Measurements from ENCODE around the gene EPHA2.

Gene EPHA2

GRCh38 chr1:16145662-16146278, 10.1 kb downstream of the EPHA2 start:
- no peak overlapping the region for H3K4me3 ChIP-seq (ENCODE audit: low read depth, low read length)
- no peak for DNase-seq (ENCODE audit: low read depth)
- TF ChIP-seq POLR2A (IDR thresholded peaks at IDR 0.05; ENCODE audit: extremely low read depth, insufficient read length) (no peak), CTCF (IDR thresholded peaks at IDR 0.05; ENCODE audit: low read depth, low read length) (no peak), MAX (IDR thresholded peaks at IDR 0.05; ENCODE audit: low read depth, low read length) (no peak), MYC (IDR thresholded peaks at IDR 0.05; ENCODE audit: low read depth, low read length) (no peak)

DNA sequence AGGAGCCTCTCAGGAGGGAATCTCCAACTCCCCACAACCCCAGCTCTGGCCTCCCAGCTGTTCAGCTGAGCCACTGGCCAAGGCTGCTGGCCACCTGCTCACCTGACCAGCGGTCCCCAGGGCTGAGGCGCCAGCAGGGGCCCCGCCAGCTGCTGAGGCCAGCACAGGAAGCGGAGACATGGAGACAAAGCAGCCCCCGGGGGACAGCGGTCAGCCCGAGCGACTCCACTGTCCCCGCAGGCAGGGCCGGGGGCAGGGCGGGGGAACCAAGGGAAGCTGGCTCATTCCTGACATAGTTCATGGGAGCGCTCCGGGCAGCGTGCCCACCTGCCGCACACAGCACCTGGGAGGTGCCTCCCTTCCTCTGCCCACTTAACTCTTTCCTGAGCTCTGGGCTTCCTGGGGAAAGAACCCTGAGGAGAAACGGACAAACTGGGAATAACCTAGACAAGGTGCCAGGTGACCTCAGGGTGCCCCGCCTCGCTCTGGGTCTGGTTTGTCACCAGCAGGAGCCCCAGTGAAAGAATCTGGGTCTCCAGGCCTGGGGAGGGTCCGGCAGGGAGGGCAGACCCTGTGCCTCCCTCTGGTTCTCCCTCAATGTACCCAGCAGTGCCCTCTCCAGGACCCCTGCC, 10.7 kb downstream of the EPHA2 start:
- no peak for DNase-seq (ENCODE audit: low read depth)
- no peak overlapping the region for H3K4me3 ChIP-seq (ENCODE audit: low read depth, low read length)
- no peak for TF ChIP-seq MAX (IDR thresholded peaks at IDR 0.05; ENCODE audit: low read depth, low read length)
- no peak for TF ChIP-seq POLR2A (IDR thresholded peaks at IDR 0.05; ENCODE audit: extremely low read depth, insufficient read length)
- TF ChIP-seq CTCF (IDR thresholded peaks at IDR 0.05; ENCODE audit: low read depth, low read length), result no peak
- TF ChIP-seq MYC (IDR thresholded peaks at IDR 0.05; ENCODE audit: low read depth, low read length), result no peak

DNA sequence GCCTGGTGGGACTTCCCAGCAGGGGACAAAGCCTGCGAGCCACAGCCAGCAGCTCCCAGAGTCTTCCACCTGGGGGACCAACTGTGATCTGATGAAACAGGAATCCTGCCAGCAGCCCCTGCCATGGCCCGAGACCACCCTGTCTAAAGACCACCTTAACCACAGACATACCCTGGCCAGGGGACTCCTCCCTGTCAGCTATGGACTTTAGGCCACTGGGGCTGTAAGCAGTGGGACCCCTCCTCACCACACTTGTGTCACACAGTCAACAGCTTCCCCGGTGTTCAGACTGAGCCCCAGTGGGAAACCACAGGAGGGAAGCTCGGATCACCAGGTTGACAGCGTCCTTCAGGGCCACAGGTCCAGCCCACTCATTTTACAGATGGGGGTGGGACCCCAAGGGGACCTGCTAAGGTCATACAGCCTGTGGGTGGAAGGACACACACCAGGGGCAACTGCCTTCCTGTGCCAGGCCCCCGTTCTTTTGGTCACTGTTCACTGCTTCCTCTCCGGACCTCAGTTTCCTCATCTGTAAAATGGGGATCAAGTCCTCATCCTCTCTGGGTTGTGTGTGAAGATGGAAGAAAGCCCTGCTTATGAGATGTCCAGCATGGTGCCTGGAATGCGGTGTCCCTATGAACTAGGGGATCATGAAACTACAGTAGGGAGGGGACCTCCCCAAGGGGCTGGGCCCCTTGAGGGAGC, 11.4 kb downstream of the EPHA2 start:
- TF ChIP-seq MAX (IDR thresholded peaks at IDR 0.05; ENCODE audit: low read depth, low read length) (no peak), MYC (IDR thresholded peaks at IDR 0.05; ENCODE audit: low read depth, low read length) (no peak), POLR2A (IDR thresholded peaks at IDR 0.05; ENCODE audit: extremely low read depth, insufficient read length) (no peak), CTCF (IDR thresholded peaks at IDR 0.05; ENCODE audit: low read depth, low read length) (no peak)
- no peak for DNase-seq (ENCODE audit: low read depth)
- H3K4me3 ChIP-seq (ENCODE audit: low read depth, low read length), result no peak overlapping the region

DNA sequence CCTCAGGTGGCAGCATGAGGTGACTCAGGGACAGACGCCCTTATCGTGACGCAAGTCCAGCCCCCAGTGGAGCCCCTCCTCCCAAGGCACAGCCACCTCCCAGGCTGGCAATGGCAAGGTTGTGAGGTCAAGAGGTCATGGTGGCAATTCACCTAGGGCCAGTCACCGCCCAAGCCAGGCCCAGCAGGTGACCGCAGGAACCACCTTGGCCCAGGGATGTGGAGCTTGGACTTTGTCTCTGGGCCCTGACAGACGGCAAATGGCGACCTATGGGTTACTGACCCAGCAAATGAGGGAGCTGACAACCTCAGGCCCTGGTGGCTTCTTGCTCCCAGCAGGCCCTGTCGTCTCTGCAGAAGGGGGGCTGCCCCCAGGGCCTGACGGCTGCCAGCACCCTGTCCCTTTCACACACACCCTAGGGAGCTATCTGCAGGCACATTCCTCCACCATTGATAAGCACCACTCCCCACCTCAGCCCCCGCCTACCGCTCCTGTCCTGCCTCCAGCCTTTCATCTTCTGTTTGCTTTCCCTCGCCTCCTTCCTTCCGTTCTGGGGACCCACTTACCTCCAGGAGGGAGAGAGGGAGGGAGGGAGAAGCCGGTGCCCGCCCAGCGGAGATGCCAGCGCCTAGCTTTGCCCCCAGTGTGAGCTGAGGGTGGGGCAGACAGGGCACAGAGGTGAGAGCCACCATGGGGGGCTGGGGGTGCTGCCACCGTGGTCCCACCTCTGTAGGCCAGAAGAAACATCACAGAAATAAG, 12.1 kb downstream of the EPHA2 start:
- TF ChIP-seq CTCF (IDR thresholded peaks at IDR 0.05; ENCODE audit: low read depth, low read length), result no peak
- TF ChIP-seq MAX (IDR thresholded peaks at IDR 0.05; ENCODE audit: low read depth, low read length), result no peak
- no peak for TF ChIP-seq MYC (IDR thresholded peaks at IDR 0.05; ENCODE audit: low read depth, low read length)
- no peak for TF ChIP-seq POLR2A (IDR thresholded peaks at IDR 0.05; ENCODE audit: extremely low read depth, insufficient read length)
- no peak for DNase-seq (ENCODE audit: low read depth)
- no peak overlapping the region for H3K4me3 ChIP-seq (ENCODE audit: low read depth, low read length)

DNA sequence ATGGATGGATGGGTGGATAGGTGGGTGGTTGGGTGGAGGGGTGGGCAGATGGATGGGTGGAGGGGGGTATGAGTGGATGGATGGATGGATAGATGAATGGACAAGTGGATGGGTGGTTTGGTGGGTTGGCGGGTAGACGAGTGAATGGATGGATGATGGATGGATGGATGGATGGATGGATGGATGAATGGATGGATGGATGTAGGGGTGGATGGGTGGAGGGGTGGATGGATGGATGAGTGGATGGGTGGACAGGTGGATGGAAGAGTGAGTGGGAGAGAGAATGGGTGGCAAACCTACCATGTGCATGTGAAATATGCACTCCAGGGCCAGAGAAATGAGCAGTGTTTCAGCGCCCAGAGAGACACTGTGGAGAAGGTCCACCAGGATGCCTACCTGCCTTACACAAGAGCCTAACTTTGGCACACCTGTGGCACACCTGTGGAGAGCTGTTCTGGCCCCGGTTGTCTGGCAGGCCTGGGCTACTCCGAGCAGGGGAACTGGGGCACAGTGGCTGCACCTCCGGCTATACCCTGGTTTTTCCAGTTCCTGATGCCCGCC, 12.8 kb downstream of the EPHA2 start:
- H3K4me3 ChIP-seq (ENCODE audit: low read depth, low read length), result no peak overlapping the region
- no peak for DNase-seq (ENCODE audit: low read depth)
- no peak for TF ChIP-seq MAX (IDR thresholded peaks at IDR 0.05; ENCODE audit: low read depth, low read length)
- TF ChIP-seq CTCF (IDR thresholded peaks at IDR 0.05; ENCODE audit: low read depth, low read length), result no peak
- TF ChIP-seq POLR2A (IDR thresholded peaks at IDR 0.05; ENCODE audit: extremely low read depth, insufficient read length), result no peak
- TF ChIP-seq MYC (IDR thresholded peaks at IDR 0.05; ENCODE audit: low read depth, low read length), result no peak
